Measurements from ENCODE around the gene RANGAP1. TPM values are rescaled to one million over a fixed set of nuclear protein-coding genes. Genes with fewer than 3 reads are reported as not detected.

The RANGAP1 gene
- total and polyA plus RNA-seq, 2 of the 13 experiments (the other 11 are each of a cell fraction or from before 2014, with no cell fraction given), result 51.8 to 83.9 TPM

GRCh38 chr22:41288245-41288946, 2.4 kb upstream of the RANGAP1 start (continued):
- TF ChIP-seq, protein P1, sequence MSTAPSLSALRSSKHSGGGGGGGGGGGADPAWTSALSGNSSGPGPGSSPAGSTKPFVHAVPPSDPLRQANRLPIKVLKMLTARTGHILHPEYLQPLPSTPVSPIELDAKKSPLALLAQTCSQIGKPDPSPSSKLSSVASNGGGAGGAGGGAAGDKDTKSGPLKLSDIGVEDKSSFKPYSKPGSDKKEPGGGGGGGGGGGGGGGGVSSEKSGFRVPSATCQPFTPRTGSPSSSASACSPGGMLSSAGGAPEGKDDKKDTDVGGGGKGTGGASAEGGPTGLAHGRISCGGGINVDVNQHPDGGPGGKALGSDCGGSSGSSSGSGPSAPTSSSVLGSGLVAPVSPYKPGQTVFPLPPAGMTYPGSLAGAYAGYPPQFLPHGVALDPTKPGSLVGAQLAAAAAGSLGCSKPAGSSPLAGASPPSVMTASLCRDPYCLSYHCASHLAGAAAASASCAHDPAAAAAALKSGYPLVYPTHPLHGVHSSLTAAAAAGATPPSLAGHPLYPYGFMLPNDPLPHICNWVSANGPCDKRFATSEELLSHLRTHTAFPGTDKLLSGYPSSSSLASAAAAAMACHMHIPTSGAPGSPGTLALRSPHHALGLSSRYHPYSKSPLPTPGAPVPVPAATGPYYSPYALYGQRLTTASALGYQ (CRISPR knock-in tag; IDR thresholded peaks at IDR 0.05), result peak; percentile 53; the same call in 1 of the 2 replicates
- TF ChIP-seq, protein P2, sequence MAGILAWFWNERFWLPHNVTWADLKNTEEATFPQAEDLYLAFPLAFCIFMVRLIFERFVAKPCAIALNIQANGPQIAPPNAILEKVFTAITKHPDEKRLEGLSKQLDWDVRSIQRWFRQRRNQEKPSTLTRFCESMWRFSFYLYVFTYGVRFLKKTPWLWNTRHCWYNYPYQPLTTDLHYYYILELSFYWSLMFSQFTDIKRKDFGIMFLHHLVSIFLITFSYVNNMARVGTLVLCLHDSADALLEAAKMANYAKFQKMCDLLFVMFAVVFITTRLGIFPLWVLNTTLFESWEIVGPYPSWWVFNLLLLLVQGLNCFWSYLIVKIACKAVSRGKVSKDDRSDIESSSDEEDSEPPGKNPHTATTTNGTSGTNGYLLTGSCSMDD (CRISPR knock-in tag; IDR thresholded peaks at IDR 0.05), result no peak
- TF ChIP-seq HOXA3 (CRISPR knock-in tag; IDR thresholded peaks at IDR 0.05) (peak; percentile 51; the same call in 1 of the 2 replicates), CHD2 (IDR thresholded peaks at IDR 0.05; ENCODE audit: low read depth, low read length) (no peak), NCOA5 (CRISPR knock-in tag; IDR thresholded peaks at IDR 0.05) (no peak), E2F5 (CRISPR knock-in tag; conservative IDR thresholded peaks at IDR 0.05) (no peak), KLF15 (CRISPR knock-in tag; IDR thresholded peaks at IDR 0.05; ENCODE audit: borderline replicate concordance) (no peak), ZGPAT (CRISPR knock-in tag; IDR thresholded peaks at IDR 0.05) (no peak), GATAD1 (CRISPR knock-in tag; IDR thresholded peaks at IDR 0.05) (peak; percentile 44; the same call in 1 of the 2 replicates), ZNF224 (CRISPR knock-in tag; IDR thresholded peaks at IDR 0.05) (no peak), LRRFIP1 (CRISPR knock-in tag; conservative IDR thresholded peaks at IDR 0.05) (no peak), ZNF30 (CRISPR knock-in tag; IDR thresholded peaks at IDR 0.05) (no peak), NR2F2 (IDR thresholded peaks at IDR 0.05; ENCODE audit: borderline replicate concordance, low read depth) (no peak), RARG (CRISPR knock-in tag; IDR thresholded peaks at IDR 0.05; ENCODE audit: low read depth) (no peak), ZNF746 (CRISPR knock-in tag; IDR thresholded peaks at IDR 0.05) (no peak), FOXA1 (IDR thresholded peaks at IDR 0.05) (no peak), FOXA1 (CRISPR knock-in tag; IDR thresholded peaks at IDR 0.05) (peak; percentile 92), CENPT (CRISPR knock-in tag; IDR thresholded peaks at IDR 0.05; ENCODE audit: low read depth) (no peak)
- TF ChIP-seq, protein P3, sequence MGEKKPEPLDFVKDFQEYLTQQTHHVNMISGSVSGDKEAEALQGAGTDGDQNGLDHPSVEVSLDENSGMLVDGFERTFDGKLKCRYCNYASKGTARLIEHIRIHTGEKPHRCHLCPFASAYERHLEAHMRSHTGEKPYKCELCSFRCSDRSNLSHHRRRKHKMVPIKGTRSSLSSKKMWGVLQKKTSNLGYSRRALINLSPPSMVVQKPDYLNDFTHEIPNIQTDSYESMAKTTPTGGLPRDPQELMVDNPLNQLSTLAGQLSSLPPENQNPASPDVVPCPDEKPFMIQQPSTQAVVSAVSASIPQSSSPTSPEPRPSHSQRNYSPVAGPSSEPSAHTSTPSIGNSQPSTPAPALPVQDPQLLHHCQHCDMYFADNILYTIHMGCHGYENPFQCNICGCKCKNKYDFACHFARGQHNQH (CRISPR knock-in tag; IDR thresholded peaks at IDR 0.05), result peak; percentile 55; the same call in 1 of the 2 replicates
- TF ChIP-seq, protein P4, sequence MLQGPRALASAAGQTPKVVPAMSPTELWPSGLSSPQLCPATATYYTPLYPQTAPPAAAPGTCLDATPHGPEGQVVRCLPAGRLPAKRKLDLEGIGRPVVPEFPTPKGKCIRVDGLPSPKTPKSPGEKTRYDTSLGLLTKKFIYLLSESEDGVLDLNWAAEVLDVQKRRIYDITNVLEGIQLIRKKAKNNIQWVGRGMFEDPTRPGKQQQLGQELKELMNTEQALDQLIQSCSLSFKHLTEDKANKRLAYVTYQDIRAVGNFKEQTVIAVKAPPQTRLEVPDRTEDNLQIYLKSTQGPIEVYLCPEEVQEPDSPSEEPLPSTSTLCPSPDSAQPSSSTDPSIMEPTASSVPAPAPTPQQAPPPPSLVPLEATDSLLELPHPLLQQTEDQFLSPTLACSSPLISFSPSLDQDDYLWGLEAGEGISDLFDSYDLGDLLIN (CRISPR knock-in tag; IDR thresholded peaks at IDR 0.05; ENCODE audit: borderline replicate concordance), result no peak
